Endometrial microvascular endothelial cells (primary cell): ENCODE measurements around the gene BCL7A. TPM values are rescaled to one million over a fixed set of nuclear protein-coding genes. Genes with fewer than 3 reads are reported as not detected.

ENCODE experiments used
- in situ Hi-C: cut with HindIII; loops from 2 replicates; pipeline ENCODE4 v1.10.0; 2017; ENCODE audit warnings: low sequenced_read_pairs, low pct_unique_long_range_greater_than_20kb; ENCODE audit errors: inconsistent ontology term
- total RNA-seq: library from RNA; depleted of rRNA; stranded (reverse); fragments of >200 nt; gene quantifications from one replicate; pipeline ENCODE4 v1.2.3, GENCODE V29; 2015; ENCODE audit errors: inconsistent ontology term

The BCL7A gene
- total RNA-seq, 1 donor from 2014 or later = 2.7 TPM

DNA sequence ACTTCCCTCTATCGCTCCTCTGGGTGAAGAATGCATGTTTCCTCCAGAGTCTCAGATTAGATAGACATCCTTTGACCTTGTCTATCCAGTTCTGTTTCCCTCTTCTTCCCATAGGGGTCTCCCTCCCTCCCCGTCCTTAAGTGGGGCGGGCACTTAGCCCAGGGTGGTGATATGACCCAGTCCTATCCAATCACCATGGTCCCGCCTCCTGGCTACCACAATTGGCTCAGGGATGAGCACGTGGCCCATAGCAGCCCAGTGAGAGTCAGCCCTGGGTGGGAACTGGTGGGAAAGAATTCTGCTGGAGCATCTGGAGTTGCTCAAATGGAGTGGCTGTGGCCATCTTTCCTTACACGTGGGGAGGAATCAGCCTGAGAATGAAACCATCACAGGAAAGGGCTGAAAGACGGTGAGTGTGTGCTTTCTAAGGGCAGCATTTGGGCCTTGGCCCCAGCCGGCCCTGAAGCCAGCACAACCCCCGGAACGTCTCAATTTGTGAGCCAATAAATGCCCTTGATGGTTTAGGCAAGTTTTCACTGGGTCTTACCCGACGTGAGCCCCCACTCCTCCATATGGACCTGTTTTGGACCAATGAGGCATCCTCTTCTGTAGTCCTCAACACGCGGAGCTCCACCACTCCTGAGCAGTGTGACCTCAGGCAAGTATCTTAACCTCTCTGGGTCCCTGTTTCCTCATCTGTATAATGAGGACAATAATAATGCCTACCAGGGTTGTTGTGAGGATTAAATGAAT, 42.5 kb downstream of the BCL7A start:
- in situ Hi-C loops = no loop called here

DNA sequence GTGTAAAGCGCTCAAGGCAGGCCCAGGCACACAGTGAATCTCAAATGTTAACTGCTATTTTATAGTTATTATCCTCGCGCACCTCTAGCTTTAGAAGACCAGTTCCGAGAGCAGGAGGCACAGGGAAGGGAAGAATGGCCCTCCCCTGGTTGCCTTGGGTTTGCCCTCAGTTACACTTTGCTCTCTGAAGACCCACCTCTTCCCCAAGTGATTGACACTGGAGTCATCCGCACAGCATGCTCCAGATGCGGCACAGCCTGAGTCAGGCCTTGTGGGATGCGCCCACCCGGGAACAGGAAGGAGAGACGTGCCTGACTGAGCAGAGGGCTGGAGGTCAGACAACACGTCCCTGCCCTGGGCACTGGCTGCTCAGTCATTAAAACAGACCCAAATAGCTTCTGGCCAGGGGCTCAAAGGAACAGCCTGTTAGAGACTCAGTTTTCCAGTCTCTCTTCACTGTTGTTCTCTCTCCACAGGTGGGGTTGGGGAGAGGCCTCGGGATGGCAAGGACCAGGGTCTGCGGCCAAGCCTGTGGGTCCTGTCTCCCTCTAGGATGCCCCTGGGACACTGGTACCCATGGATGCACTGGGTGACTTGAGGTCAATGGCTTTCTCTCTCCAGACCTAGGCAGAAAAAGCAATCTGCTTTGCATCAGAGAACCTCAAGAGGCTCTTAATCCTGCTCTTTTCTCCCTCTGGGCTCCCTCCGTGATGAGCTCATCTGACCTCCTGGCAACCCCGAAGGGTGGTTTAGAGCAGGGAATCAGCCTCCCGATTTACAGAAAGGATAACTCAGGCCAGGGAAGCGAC, 43.3 kb downstream of the BCL7A start:
- in situ Hi-C loops = no loop called here

DNA sequence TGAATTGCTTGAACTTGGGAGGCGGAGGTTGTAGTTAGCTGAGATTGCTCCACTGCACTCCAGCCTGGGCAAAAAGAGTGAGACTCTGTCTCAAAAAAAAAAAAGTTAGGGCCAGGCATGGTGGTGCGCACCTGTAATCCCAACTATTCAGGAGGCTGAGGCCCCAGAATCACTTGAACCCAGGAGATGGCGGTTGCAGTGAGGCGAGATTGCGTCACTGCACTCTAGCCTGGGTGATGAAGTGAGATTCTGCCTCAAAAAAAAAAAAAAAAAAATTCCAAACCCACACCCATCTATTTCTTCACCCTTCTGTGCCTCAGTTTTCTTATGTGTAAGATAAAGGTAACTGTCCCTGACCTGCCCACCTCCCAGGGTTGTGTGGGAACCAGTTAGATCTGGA, 45.9 kb downstream of the BCL7A start:
- in situ Hi-C loops = no loop called here

DNA sequence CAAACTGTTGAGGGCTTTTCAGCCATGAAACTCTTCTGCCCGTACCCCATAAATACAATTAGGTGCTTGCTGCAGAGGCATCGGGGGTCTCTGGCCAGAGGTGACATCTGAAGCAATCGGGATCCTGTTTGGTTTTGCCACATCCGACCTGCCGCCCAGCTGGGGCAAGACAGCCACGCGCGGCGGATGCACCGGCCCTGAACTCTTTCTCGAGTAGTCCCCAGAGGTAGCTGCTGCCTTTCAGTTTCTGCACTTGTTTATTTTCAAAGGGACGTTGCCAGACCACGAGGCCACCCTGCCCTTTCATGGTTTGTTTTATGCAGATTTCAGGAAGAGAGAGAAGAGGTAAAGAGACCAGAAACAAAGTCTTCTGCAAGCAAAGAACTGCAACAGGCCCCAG, 46.3 kb downstream of the BCL7A start:
- in situ Hi-C loops = no loop called here

DNA sequence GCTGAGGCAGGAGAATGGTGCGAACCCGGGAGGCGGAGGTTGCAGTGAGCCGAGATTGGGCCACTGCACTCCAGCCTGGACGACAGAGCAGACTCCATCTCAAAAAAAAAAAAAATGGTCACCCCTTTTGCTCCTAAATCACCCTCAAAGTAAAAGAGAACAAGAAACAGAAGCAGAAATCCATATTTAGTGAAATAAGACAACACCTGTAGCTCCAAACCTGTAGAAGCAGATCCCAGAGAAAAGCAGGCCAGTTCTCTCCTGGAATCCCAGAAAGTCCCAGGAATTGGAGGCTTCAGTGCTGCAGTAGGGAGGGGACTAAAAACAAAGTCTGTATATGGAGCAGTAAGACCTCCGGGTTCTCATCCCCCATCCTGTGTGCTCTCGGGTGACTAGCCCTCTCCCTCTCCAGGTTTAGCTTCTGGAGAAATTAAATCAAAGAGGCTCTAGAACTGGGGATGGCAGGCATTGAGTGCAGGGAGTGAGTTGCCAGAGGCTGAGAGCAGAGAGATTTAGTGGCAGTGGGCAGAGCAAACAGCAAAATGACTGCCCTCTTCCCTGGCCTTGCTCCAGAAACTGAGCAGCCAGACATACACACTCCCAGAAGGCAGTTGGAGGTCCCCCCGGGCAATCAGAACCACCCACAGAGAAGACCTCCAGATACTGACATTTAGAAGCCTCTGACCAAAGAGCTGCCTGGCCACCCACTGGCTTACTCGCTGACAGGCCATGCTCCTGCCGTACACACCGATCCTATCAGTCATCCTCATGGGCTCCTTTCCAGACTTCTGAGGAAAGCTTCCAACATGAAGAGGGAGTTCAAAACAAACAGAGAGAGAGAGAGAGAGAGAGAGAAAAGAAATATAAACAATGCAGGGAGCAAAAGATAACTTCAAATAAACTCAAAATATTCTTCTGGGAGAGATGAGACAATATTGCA, 50.6 kb downstream of the BCL7A start:
- in situ Hi-C loops = no loop called here

DNA sequence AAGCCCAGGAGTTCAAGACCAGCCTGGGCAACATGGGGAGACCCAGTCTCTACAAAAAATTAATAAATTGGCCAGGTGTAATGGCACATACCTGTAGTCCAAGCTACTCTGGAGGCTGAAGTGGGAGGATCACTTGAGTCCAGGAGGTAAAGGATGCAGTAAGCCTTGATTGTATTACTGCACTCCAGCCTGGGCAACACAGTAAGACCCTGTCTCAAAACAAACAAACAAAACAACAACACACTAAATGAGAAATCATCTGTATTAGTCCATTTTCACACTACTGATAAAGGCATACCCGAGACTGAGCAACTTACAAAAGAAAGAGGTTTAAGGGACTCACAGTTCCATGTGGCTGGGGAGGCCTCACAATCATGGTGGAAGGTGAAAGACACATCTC, 52.1 kb downstream of the BCL7A start:
- in situ Hi-C loops = no loop called here

DNA sequence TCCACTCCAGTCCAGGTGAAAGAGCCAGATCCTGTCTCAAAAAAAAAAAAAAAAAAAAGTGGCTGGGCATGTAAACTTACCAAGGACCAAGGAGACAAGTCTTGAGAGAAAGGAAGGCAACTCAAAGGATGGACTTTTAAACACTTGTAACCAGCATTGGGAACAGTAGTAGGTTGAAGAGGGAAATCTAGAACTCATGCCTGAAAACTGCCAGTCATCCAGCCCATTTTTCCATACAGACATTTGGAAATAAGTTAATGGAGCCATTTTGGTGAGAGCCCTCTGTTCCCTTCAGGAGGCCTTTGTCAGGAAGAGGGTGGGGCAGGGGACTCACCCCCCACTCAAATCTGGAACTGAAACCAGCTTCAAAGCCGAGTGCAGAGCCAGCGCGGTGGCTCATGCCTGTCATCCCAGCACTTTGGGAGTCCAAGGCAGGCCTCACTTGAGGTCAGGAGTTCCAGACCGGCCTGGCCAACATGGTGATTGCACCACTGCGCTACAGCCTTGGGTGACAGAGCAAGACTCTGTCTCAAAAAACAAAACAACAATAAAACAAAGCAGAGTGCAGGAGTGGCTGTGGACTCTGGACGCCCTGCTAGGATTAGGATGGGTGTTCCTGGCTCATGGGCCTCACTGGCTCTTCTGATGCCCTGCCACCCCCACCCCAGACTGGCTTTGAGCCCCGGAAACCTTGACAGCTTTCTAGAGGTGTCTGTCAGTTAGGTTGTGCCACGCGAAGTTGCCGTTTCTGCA, 55.2 kb downstream of the BCL7A start:
- in situ Hi-C loops = no loop called here

DNA sequence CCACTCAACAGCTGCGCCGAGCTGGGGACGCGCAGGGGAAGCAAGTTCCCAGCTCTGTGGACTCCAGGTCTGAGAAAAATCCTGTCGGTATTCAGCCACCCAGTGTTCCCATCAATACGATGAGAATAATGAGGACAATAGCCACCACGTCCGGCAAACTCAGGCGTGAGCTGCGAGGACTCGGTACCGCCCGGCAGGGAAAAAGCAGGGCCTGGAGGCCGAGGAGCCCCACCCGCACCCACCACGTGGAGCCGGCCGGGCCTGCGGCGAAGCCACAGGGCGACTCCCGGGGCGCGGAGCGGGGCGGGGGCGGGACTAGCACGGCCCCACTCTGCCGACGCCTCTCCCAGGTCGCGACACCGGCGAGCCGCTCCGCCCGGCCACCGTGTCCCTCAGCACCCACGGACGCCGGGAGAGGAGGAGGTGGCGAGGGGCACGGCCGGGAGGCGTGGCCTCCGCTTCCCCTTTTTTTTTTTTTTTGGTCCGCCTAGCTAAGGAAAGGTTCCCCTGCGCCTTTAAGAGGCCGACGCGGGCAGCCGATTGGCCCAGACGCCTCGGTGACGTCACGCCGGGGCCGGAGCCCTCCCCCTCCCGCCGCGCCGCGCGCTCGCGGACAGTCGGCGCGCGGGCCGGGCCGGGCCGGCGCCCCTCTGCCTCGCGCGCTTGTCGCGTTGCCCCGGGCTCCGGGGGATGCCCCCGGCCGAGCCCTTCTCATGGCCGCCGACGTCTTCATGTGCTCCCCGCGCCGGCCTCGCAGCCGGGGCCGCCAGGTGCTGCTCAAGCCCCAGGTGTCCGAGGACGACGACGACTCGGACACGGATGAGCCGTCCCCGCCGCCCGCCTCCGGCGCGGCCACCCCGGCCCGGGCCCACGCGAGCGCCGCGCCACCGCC, 56.7 kb downstream of the BCL7A start, which contains the start of gene MLXIP:
Gene MLXIP, plus strand, starts transcription at position 616 of the 892 bp plus-strand sequence. Its CDS starts 98 bp downstream, at position 714.
- in situ Hi-C loops = no loop called here

DNA sequence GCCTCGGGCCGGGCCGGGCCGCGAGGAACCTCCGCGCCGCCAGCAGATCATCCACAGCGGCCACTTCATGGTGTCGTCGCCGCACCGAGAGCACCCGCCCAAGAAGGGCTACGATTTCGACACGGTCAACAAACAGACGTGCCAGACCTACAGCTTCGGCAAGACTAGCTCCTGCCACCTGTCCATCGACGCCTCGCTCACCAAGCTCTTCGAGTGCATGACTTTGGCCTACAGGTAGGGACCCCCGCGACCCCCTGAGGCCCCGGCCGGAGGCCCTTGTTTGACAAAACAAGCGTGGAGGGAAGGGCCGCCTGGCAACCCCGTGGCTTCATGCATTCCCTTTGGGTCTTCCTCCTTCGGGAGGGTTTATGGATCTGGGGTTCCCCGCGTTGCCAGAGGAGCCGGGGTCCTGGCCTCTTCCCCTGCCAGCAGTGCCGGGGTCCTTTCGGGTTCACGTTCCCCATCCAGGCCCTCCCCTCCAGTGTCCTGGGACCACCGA, 57.4 kb downstream of the BCL7A start:
- in situ Hi-C loops = no loop called here

DNA sequence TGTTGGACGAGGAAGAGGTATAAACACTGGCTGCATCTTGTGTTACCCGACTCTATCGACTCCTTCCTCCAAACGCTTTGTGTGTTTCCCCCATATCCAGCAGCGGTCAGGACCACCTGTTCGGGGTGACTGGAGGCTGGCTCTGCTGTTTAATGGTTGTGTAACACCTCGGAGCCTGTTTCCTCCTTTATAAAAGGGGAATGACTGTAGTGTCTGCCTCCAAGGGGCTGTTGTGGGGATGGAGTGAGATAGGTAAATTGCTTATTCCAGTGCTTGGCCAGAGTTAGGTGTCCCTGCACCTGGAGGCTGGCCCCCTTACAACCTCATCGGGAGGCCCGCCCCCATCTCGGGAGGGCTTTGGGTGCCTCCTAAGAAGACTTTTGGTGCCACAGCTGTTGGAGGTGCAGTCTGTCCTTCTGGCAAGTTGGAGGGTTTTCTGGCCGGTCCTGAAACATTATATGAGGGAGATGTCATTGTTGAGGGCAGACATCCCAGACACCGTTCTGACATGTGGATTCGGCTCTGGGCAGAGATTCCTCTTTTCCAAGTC, 57.9 kb downstream of the BCL7A start:
- in situ Hi-C loops = no loop called here

DNA sequence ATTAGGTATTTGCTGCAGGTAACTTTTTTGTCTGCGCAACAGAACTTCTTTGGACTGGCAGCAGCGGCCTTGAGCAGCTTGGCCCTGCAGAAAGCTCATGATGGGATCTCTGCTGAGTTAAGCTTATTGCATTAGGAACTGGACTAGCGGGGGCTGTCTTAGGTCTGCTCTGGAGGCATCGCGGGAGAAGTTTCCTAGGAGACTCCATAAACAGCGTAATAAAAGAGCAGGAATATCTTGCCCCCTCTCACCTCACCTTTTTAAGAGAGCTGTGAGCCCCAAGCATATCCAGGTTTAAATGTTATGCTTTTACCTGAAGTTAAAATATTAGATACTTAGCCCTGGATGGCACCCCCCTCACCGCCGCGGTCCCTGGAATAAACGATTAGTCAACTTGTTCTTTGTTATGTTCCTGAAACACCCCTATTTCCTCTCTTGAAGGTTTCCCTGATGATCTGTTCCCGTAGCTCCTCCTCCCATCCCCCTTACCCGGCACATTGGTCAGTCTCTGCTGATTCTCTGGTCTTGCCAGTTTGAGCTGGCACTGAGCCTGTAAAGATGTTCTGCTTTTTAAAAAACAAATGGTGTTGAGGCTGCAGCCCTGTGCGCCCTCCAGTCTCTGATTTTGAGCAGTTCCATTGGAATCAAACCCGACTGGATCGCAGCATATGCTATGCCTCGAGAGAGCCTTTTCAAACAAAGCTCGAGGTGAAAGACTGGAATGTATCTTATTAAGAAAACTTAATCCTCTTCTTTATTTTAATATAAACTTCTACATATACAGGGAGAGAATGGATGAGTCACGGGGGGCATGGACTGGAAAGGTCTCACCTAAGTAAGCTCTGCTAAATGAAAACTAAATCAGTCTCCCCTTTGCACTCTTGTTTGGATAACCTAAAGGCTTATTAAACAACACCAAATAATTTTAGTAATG, 58.7 kb downstream of the BCL7A start:
- in situ Hi-C loops = no loop called here

DNA sequence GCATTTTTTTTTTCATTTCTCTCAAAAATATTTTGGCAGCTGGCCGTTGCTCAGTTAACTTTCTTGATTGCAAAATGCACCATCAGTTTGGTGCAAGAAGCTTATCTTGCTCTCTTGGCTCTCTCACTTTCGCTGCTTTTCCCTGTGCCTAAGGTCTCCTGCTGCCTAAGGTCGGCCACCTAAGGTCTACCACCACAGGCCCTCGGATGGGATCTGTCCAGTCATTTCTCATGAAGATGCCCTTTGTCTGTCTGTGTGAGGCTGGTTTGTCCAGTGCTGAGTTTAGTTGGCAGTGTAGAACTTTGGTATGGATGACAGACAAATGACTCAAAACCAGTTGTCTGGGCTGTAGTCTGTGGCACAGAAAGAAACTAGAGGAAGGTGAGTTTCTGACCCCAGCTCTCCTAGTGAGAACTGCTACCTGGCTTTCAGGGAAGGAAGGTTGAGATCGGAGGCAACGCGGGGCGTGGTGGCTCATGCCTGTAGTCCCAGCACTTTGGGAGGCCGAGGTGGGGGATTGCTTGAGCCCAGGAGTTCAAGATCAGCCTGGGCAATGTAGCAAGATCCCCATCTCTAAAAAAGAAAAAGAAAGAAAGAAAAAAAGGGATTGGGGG, 59.5 kb downstream of the BCL7A start:
- in situ Hi-C loops = no loop called here

DNA sequence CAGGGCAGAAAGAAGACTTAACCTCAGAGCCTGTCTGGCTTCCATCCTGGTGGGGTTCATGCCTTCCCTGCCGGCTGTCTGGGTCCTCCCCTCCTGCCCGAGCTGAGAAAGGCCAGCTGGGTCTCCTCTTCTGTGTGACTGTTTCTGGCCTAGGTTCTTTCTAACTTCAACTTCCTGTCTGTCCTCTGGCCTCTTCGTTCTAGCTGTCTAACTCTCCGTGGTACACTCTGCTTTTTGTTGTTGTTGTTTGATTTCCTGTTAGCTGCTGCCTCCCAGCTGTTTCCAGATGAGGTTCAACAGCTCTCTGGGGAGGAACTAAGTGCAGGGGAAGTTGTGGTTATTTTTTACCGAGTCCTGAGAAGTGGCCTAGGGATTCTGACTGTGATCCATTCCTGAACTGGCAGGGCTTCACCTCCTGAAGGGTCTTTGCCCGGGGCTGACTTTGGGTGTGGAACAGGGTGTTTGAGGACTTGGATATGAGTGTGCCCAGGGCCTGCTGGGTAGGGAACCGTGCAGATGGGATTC, 60.1 kb downstream of the BCL7A start:
- in situ Hi-C loops = no loop called here

DNA sequence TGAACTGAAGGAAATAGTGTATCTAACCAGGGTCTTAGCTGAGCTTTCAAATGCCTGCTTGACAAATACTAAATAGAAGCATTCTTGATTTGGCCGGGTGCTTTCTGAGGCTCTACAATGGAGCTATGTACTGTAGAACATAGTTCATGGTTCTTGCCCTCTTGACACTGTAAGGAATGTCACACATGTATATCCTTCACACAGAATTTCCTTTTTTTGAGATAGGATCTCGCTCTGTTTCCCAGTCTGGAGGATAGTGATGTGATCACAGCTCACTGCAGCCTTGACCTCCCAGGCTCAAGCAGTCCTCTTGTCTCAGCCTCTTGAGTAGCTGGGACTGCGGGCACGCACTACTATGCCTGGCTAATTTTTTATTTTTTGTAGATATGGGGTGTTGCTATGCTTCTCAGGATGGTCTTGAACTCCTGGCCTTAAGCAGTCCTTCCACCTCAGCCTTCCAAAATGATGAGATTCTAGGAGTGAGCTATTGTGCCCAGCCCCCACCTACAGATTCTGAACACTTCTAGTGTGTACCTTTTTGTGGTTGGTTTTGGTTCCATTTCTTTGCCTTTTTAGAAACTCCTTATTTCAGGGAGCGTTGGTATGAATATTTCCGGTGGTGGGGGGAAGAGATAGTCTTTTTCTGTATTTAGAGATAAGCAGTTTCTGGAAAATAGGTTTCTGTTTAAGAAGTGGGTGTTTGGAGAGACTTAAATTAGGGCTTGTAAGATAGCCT, 61.1 kb downstream of the BCL7A start:
- in situ Hi-C loops = no loop called here

DNA sequence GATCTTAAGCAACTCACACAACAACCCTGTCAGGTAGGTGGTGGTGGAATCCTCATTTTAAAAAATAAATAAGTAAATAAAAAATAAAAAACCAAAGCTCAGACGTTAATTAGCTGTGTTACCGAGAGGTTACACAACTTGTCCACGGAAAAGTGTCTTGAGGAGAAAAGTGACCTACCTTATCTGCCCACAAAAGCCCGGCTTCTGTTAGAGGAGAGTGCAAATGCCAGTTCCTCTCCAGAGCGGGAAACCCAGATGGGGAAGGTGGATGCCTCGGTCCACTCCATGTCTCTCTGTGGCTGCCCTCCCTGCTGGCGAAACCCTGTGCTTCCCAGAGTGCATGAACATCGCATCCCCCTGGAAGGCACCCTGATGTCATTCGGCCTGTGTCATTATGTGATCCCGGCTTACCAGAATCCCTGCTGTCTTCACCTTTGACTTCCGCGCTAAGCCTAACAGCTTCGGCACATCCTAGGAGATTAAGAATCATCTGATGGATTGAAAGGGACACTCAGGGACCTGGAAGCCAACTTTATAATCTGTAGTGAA, 63.2 kb downstream of the BCL7A start:
- in situ Hi-C loops = no loop called here
